ENCODE data around the gene STARD4. TPM values are rescaled to one million over a fixed set of nuclear protein-coding genes. Genes with fewer than 3 reads are reported as not detected.

Gene STARD4
- total RNA-seq, 8 experiments from 2014 or later = 17.0 to 68.5 (median 37.9) TPM

DNA sequence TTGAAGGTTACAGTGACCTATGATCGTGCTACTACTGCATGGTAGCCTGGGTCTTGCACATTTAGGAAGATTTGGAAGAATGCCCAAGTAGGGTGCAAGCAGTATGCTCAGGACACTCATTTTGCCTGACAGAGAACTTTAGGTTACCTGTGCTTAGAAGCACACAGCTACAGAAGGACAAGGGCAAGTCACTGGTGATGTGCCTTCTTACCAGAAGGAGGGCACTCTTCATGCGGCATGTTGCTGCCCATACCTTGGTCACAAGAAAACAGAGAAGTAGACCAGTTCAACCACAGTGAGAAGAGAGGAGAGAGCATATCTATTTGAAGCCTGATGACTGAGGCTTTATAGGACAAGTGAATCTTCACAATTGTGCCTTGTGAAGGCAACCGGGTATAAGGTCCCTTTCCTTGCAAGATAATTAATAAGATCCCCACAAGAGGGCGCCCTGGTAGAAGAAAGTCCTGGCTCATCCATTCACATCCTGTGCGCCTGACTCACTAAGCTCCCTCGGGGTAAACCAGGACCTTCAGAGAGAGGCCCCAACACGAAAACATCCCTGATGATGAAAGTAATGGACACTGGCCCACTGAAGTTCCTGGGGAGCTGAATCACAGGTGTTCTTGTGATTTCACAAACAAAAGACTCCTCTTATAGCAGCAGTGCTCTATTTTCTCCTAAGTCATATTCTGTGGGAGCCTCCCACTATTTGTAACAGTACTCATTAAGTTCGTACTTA, 38.1 kb upstream of the STARD4 start:
- in situ Hi-C loops (cut with MboI; ENCODE audit: low pct_unique_long_range_greater_than_20kb in 2 of 9, low sequenced_read_pairs in 9 of 9, unreplicated experiment in 9 of 9) = loop anchor here in 3 of 9 experiments (10.0 kb wide), 2 partner anchors 144 to 594 kb away; no protein-coding TSS in a partner anchor

DNA sequence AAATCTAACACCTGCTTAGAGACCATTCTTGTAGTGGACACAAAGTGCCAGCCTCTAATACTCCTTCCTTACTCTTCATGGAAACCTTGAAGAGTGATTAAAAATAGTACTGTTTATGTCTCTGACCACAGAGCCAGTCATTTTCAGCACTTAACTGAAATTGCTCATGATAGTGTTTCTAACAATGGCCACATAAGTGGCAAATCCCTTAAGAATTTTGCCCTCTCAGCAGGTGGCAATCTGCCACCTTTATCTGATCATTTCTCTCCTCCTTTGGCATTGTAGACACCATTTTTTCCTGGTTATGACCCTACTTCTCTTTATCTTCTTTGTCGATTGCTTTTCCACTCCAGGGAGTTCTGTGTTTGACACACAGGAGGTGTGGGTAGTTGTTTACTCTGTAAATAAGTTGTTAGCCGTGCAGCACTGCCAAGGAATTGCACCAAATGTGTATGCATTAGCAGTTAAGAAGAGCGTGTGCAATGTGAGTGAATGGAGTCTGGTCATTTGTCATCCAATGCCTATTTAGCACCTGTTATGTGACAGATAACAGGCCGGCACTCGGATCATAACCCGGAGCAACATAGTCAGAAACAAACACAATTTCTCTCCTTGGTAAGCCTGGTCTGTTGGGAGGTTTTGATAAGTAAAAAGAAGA, 36.8 kb upstream of the STARD4 start:
- H3K4me3 ChIP-seq = no peak overlapping the region
- ATAC-seq (replicated peaks in 6 of 8) = peak in 1 of 8 experiments; percentile 27
- no peak overlapping the region for H3K27ac ChIP-seq
- WGBS, 10 experiments = 60 to 97% (median 83%) methylated on average over 1 to 6 of the region's 6 CpGs
- in situ Hi-C loops (cut with MboI; ENCODE audit: low pct_unique_long_range_greater_than_20kb in 2 of 9, low sequenced_read_pairs in 9 of 9, unreplicated experiment in 9 of 9) = loop anchor here in 4 of 9 experiments (25.0 kb wide), 1 partner anchor 588 kb away; no protein-coding TSS in a partner anchor
- peaks cover 23 to 25% of the 10 kb centered on the region in 2 donors for H3K4me1 ChIP-seq (replicated peaks in 1 of 2)

More for the DNA sequence above, 38.1 kb upstream of the STARD4 start:
- H3K4me1 ChIP-seq (replicated peaks in 1 of 2) = peaks cover 23 to 25% of the 10 kb centered on the region in 2 donors
- ATAC-seq (replicated peaks in 6 of 8) = peak; percentile 69 to 90 (median 86)
- H3K4me3 ChIP-seq = no peak overlapping the region
- 33 to 100% (median 49%) methylated on average over 1 to 5 of the region's 8 CpGs; no CpG with 5 or more reads in 2 of the 10 experiments for WGBS, 10 experiments
- no peak overlapping the region for H3K27ac ChIP-seq

DNA sequence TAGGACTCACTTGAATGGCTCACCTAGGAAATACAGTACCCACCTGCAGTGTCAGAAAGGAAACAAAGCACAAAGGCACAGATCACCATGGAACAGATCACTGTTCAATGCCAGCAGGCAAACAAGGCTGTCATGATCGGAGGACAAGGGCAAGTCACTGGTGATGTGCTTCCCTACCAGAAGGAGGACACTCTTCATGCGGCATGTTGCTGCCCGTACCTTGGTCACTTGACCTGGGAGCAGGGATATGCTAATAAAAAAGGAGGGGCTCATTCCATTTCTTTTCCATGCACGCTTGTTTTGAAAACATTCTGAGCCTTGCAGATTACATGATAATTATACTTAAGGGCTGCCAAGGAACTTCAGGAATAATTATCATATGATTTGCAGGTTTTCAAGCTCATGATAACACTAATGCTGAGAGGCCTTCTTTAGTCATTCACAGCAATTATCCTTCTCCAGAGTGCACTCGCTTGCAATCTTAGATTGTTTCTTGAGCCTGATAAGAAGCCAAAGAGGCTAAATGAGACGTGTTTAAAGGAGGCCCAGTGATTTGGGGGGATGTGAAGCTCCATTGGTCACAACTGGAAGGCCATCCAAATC, 36.1 kb upstream of the STARD4 start:
- peaks cover 23 to 25% of the 10 kb centered on the region in 2 donors for H3K4me1 ChIP-seq (replicated peaks in 1 of 2)
- no peak overlapping the region for H3K4me3 ChIP-seq
- in situ Hi-C loops (cut with MboI; ENCODE audit: low pct_unique_long_range_greater_than_20kb in 2 of 9, low sequenced_read_pairs in 9 of 9, unreplicated experiment in 9 of 9) = loop anchor here in 4 of 9 experiments (25.0 kb wide), 1 partner anchor 589 kb away; no protein-coding TSS in a partner anchor
- H3K27ac ChIP-seq = no peak overlapping the region
- WGBS, 10 experiments = 0 to 100% (median 78%) methylated on average over 1 to 6 of the region's 6 CpGs; no CpG with 5 or more reads in 2 of the 10 experiments
- ATAC-seq (replicated peaks in 6 of 8) = peak in 3 of 8 experiments; percentile 63 to 78 (median 77)

DNA sequence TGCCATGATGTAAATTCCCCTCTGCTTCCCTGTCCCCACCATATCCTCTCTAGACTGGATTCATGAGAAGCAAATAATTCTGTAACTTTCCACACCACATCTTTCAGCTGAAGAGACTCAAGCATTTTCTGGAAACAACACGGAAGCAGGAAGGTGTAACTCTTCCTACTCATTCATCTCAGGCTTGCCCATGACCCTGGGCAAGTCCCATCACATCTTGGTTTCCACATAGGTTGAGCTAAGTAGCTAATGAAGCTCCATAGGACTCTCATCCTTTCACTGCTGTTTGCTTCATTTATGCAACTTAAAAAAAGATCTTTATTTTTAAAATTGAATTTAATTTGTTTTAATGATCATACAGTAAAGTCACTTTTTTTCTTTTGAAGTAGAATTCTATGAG, 32.7 kb upstream of the STARD4 start:
- Histone ChIP-seq H3K4me1 (replicated peaks in 1 of 2) (no peaks in the 10 kb centered on the region), H3K4me3 (no peak overlapping the region), H3K27ac (no peak overlapping the region)
- WGBS, 10 experiments = 50 to 100% (median 75%) methylated on average over 1 of the region's 1 CpG; no CpG with 5 or more reads in 4 of the 10 experiments
- no peak for ATAC-seq (replicated peaks in 6 of 8)
- in situ Hi-C loops (cut with MboI; ENCODE audit: low pct_unique_long_range_greater_than_20kb in 2 of 9, low sequenced_read_pairs in 9 of 9, unreplicated experiment in 9 of 9) = loop anchor here in 4 of 9 experiments (25.0 kb wide), 1 partner anchor 592 kb away; no protein-coding TSS in a partner anchor

DNA sequence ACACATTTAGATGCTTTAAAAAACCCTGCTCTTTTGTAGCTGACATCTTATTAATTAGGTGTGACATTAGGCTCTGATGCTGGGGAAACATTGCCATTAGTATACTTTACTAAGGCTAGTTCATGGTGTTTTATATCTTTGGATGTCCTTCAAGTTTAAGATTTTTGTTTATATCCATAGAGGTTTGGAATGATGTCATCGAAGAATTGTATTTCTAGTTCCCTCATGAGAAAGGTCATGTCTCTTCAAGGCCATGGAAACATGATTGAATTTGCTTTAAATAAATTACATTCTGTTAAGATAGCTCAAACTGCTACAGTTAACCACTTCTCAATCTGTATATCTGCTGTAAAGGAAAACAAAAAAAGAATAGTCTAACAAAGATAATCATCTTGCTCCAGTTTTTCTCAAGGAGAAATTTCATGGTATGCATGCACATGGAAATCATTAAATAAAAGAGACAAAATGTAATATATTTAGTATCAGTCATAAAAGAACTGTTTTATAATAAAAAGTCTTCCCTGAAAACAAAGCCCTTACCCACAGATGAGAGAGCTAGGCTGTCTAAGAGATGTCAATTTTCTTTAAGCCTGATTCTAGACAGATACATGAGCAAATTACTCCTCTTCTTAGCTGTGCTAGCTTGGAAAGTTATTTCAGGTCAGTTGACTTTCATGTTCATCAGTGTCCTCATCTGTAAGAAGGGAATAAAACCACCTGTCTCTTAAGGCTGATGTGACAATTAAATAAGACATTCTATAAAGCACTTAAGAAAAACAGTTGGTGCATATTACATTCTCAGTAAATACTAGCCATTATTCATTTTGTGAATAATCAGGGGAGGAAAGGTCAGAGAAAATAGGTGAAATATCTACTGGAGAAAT, 25.0 kb upstream of the STARD4 start:
- ATAC-seq (replicated peaks in 6 of 8) = peak in 1 of 8 experiments; percentile 20
- Histone ChIP-seq H3K4me1 (replicated peaks in 1 of 2) (no peaks in the 10 kb centered on the region), H3K4me3 (no peak overlapping the region), H3K27ac (no peak overlapping the region)
- in situ Hi-C loops (cut with MboI; ENCODE audit: low pct_unique_long_range_greater_than_20kb in 2 of 9, low sequenced_read_pairs in 9 of 9, unreplicated experiment in 9 of 9) = loop anchor here in 4 of 9 experiments (25.0 kb wide), 1 partner anchor 600 kb away; no protein-coding TSS in a partner anchor
- 0 to 80% (median 71%) methylated on average over 1 of the region's 1 CpG; no CpG with 5 or more reads in 3 of the 10 experiments for WGBS, 10 experiments

DNA sequence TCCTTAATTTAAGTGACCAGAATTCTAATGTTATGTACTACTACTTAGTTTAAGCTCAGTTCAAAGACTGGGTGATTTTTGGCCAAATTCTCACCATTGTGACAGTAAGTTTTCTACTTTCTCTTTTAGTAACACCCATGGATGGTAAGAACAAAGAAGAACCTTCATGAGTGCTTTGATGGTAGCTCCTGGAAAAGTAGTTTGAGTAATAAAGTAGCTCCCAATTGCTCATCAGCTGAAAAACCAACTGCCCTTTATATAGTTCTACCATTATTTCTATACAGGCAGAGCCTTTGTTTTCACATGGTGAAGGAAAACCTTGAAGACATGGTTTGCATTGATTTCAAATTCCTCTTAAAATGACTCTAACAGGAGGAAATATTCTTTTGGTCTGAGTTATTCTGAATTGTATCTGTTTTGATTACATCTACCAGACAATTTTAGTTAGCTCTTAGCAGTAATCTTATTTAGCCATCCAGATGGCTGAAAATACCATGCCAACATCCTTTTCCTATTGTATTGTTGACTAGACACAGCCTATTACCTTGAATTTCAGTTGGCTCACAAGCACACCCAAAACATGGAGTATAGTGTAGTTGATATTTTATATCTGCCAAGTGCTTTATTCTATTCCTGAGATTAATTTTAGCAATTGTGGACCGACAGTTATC, 23.7 kb upstream of the STARD4 start:
- Histone ChIP-seq H3K4me3 (no peak overlapping the region), H3K27ac (no peak overlapping the region), H3K4me1 (replicated peaks in 1 of 2) (no peaks in the 10 kb centered on the region)
- in situ Hi-C loops (cut with MboI; ENCODE audit: low pct_unique_long_range_greater_than_20kb in 2 of 9, low sequenced_read_pairs in 9 of 9, unreplicated experiment in 9 of 9) = loop anchor here in 4 of 9 experiments (25.0 kb wide), 1 partner anchor 601 kb away; no protein-coding TSS in a partner anchor
- WGBS, 10 experiments = 43 to 90% (median 60%) methylated on average over 1 of the region's 1 CpG; no CpG with 5 or more reads in 3 of the 10 experiments
- no peak for ATAC-seq (replicated peaks in 6 of 8)

DNA sequence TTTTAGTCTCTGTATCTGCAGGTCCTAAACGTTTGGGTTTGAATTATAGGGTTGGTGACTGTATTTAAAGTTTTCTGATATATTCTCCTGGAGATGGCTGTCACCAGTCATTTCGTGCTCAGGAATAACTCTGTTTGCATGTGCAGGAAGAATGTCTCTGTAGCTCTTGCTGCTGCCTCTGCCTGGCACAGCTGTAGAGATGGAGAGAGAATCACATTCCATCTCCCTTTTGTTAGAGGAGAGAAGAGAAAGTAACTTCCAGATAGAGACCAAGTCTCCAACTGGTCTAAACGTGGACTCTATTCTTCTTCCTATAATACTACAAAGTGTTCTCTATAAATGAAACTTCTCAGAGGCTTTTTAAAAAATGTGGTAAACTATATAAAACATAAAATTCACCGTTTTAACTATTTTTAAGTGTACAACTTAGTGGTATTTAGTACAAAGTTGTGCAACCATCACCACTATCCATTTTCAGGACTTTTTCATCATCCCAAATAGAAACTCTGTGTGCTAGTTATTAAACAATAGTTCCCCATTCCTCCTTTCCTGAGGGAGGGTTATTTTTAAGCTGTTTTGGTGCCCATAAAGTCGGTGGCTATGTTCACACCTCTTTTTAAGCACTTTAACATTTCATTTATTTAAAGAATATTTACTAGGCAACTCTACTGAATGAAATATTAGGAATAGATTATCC, 20.7 kb upstream of the STARD4 start:
- in situ Hi-C loops (cut with MboI; ENCODE audit: low pct_unique_long_range_greater_than_20kb in 2 of 9, low sequenced_read_pairs in 9 of 9, unreplicated experiment in 9 of 9) = loop anchor here in 4 of 9 experiments (25.0 kb wide), 1 partner anchor 604 kb away; no protein-coding TSS in a partner anchor

DNA sequence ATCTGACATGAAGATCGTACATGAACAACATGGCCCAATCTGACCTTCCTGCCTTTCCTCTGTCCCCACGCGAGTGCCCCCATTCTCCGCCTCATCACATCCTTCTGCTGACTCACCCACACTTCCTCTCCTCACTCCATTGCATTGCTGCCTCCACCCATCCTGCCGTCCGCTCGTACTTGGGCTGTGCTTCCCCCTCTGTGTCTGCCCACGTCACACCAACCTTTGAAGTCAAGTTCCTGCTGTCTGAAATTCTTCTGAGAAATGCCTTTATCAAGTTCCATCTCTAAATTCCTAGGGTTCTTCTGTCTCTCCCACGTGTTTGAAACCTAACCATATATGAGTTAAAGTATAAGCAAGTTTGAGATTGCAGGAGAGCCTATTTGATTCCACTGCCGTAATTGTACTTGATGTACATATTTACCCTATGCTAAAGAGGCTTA, 18.0 kb upstream of the STARD4 start:
- in situ Hi-C loops (cut with MboI; ENCODE audit: low pct_unique_long_range_greater_than_20kb in 2 of 9, low sequenced_read_pairs in 9 of 9, unreplicated experiment in 9 of 9) = loop anchor here in 4 of 9 experiments (25.0 kb wide), 1 partner anchor 607 kb away; no protein-coding TSS in a partner anchor
- no peaks in the 10 kb centered on the region for H3K4me1 ChIP-seq (replicated peaks in 1 of 2)
- H3K4me3 ChIP-seq = no peak overlapping the region
- peak in 3 of 8 experiments; percentile 74 to 100 (median 98) for ATAC-seq (replicated peaks in 6 of 8)
- no peak overlapping the region for H3K27ac ChIP-seq
- WGBS, 10 experiments = 10 to 100% (median 83%) methylated on average over 1 to 10 of the region's 10 CpGs

More for the DNA sequence above, 20.7 kb upstream of the STARD4 start:
- Histone ChIP-seq H3K4me3 (no peak overlapping the region), H3K27ac (no peak overlapping the region), H3K4me1 (replicated peaks in 1 of 2) (no peaks in the 10 kb centered on the region)
- 4 to 79% (median 51%) methylated on average over 1 to 5 of the region's 5 CpGs for WGBS, 10 experiments
- ATAC-seq (replicated peaks in 6 of 8) = peak in 1 of 8 experiments; percentile 31

DNA sequence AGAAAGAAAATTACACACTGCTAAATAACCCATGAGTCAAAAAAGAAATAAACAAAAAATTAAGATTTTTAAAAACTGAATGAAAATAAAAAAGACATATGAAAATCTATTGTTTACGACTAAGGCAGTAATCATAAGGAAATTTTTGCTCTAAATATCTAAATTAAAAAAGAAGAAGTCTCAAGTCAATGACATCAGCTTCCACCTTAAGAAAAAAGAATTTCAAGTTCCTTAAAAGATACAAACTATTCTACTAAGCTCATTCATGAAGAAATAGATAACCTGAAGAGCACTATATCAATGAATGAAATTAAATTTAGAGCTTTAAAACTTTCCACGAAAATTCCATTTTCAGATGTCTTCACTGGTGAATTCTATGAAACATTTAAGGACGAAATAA, 15.7 kb upstream of the STARD4 start:
- no peaks in the 10 kb centered on the region for H3K4me1 ChIP-seq (replicated peaks in 1 of 2)
- 65 to 100% (median 93%) methylated on average over 1 to 3 of the region's 3 CpGs for WGBS, 10 experiments
- no peak overlapping the region for H3K4me3 ChIP-seq
- no peak for ATAC-seq (replicated peaks in 6 of 8)
- in situ Hi-C loops (cut with MboI; ENCODE audit: low pct_unique_long_range_greater_than_20kb in 2 of 9, low sequenced_read_pairs in 9 of 9, unreplicated experiment in 9 of 9) = loop anchor here in 4 of 9 experiments (25.0 kb wide), 1 partner anchor 609 kb away; no protein-coding TSS in a partner anchor
- H3K27ac ChIP-seq = no peak overlapping the region

DNA sequence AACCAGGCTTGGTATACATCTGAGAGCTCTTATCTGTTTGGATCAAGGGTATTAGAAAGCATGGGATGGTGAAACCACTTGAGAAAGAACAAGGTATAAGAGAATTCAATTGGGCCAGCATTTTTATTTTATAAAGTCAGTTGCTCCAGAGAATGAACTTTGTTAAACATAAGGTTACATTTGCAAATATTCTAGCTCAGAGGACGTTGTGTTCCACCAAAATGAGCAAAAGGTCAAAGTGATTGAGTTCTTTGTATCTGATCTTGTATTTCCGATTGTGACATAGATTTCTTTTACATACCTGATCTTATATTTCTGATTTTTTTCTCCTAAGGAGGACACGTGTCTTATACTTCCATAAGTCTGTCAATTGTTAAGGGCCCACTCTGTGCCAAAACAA, 8.6 kb upstream of the STARD4 start:
- in situ Hi-C loops (cut with MboI; ENCODE audit: low pct_unique_long_range_greater_than_20kb in 2 of 9, low sequenced_read_pairs in 9 of 9, unreplicated experiment in 9 of 9) = loop anchor here in 2 of 9 experiments (25.0 kb wide), 2 partner anchors 616 to 641 kb away; no protein-coding TSS in a partner anchor
- H3K4me3 ChIP-seq = no peak overlapping the region
- WGBS, 10 experiments = 27 to 100% (median 78%) methylated on average over 1 to 3 of the region's 3 CpGs
- H3K27ac ChIP-seq = no peak overlapping the region
- no peaks in the 10 kb centered on the region for H3K4me1 ChIP-seq (replicated peaks in 1 of 2)
- no peak for ATAC-seq (replicated peaks in 6 of 8)

DNA sequence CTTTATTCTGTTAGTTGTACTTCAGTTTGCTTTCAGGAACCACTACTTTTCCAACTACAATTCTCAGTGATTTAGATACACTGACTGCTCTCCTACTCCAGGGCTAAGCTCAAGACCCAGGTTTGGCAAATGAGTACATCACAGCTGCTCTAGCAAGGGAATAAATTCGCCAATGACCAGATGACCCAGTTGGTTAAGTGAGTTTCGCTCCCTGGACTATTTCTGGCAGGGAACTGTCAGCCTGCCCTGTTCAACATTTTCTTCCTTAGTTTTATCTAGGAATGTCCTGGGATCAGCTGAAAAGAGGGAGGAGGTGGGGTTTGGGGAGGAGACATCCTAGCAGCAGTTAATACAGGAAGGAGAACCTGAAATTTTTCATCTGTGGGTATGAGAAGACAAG, 6.4 kb upstream of the STARD4 start:
- no peak overlapping the region for H3K4me3 ChIP-seq
- ATAC-seq (replicated peaks in 6 of 8) = no peak
- no peak overlapping the region for H3K27ac ChIP-seq
- H3K4me1 ChIP-seq (replicated peaks in 1 of 2) = peaks cover 4 to 6% of the 10 kb centered on the region in 2 donors
- 100% methylated on average over 1 to 2 of the region's 2 CpGs; no CpG with 5 or more reads in 7 of the 10 experiments for WGBS, 10 experiments
- in situ Hi-C loops (cut with MboI; ENCODE audit: low pct_unique_long_range_greater_than_20kb in 2 of 9, low sequenced_read_pairs in 9 of 9, unreplicated experiment in 9 of 9) = loop anchor here in 2 of 9 experiments (25.0 kb wide), 2 partner anchors 619 to 644 kb away; no protein-coding TSS in a partner anchor
